Measurements from ENCODE around the gene USF1.
"Not testable (repeated sequence)": the region's sequence is repeated elsewhere in the genome, so short reads cannot be mapped to it uniquely, and the experiment has no call there.

Gene USF1

DNA sequence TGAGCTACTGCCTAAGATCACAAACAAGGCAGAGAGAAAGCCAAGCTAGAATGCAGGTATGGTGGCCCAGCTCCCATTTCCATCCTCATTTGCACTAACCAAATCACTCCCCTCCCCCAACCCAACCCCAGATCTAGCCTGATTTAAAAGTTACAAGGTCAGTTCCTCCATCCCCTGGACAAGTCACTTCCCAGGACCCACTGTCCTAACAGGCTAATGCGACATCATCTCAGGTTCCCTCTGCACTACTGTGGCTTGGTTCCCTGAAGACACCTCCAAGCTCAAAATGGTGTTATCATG is 27.2 kb downstream of the USF1 start:
- DNase-seq, result no peak

DNA sequence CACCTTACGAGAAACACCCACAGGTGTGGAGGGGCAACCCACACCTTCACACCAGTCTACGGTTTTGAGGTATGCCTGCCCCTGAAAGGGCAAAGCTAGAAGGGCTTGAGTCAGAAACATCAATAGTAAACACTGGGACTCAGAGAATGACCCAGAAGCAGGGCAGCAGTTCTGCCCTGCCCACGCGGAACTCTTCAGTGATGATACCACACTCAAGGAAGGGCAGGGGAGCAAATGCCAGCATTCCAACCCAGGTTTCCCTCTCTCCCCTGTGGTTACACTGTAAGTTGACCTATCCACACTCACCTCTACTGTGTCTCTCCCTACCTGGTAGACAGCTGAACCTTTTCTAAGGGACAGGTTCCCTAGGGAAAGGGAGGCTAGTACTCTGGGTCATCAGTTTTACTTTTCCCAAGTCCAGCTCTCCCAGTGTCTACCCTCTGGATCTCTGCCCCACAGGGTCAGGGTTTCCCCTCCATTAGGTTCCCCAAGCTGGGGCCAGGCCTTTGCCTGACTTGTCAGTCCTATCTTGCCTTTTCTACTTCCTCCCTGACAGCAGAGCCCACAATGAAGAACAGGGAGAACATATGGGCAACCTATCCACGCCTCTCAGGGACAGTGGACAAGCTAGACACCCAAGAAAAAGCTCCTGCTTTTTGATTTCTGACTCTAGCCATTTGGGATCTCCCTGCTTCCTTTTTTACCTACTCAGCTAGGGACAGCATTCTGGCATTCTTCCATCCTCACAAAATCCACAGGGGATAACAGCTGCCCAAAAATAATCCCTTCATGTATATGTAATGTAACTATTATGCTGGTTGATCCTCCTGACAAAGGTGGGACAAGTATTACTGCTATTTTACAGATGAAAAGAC is 27.8 kb downstream of the USF1 start:
- no peak for DNase-seq

DNA sequence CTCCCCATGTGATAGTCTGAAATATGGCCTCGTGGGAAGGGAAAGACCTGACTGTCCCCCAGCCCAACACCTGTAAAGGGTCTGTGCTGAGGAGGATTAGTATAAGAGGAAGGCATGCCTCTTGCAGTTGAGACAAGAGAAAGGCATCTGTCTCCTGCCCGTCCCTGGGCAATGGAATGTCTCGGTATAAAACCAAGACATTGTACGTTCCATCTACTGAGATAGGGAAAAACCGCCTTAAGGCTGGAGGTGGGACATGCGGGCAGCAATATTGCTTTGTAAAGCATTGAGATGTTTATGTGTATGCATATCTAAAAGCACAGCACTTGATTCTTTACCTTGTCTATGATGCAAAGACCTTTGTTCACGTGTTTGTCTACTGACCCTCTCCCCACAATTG is 28.6 kb downstream of the USF1 start:
- DNase-seq, result not testable (repeated sequence)

DNA sequence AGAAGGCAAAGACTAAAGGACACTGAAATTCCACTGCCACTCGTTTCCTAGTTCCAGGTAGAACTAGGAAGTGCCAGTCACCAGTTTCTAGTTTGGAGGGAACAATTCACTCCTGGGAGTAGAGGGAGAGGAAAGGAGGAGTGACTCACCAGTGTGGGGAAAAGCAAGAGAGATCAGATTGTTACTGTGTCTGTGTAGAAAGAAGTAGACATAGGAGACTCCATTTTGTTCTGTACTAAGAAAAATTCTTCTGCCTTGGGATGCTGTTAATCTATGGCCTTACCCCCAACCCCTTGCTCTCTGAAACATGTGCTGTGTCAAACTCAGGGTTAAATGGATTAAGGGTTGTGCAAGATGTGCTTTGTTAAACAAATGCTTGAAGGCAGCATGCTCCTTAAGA is 29.1 kb downstream of the USF1 start:
- not testable (repeated sequence) for DNase-seq

DNA sequence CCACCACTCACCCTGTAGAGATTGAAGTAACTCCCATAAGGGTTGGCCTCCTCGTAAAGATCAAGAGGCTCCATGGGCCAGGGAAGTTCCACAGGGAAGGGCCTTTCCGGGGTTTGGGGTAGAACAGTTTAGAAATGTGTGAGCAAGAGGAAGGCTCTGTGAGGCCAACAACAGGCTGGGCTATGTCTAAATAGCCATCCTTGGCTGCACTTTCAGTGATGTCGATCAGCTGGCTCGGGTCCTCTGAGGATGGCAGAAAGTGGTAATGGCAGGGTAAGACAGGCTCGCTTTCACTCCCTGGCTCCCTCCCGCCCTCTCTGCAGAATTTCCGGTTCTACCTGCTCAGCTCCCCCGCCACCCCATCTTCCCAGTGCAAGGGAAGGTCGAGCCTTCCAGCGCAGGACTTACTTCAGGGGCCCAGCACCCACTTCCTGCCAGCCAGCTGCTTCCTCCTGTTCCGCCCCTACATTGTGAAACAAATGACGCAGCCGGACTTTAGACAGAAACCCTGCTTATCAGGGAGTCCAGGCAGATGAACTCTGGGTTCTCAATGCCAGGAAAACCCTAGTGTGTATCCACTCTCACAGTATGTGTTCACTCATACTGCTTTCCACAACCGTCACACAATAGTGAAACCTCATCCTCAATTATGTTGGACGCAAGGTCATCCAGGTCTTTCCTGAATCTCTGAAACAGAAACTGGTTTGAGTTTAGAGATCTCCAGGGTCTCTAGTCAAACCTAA is 32.1 kb downstream of the USF1 start:
- no peak for DNase-seq

DNA sequence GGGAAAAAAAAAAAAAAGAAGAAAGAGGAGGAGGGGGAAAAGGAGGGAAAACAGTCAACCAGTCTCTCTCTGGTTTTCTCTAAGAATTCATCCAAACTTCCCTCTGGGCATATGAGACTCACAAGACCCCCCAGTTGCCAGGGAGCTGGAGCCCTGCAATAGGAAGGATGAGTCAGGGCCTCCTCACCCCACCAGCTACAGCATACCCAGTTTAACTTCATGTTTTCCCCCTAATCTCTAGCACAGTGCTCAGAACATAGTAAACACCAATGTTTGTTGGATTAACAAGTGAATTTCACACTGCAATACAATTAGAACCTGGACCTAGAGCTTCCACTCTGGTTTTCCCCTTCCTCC is 32.7 kb downstream of the USF1 start:
- DNase-seq, result no peak

DNA sequence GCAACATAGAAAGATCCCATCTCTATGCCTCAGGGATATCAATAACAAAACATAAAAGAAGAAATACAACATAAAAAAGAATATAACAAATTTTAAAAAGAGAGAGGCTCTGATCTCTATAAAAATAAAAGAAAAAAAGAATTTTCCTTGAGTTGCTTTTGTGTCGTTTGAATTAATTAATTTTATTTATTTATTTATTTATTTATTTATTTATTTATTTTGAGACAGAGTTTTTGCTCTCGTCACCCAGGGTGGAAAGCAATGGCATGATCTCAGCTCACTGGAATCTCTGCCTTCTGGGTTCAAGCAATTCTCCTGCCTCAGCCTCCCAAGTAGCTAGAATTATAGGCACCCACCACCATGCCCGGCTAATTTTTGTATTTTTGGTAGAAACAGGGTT is 33.4 kb downstream of the USF1 start:
- no peak for DNase-seq

DNA sequence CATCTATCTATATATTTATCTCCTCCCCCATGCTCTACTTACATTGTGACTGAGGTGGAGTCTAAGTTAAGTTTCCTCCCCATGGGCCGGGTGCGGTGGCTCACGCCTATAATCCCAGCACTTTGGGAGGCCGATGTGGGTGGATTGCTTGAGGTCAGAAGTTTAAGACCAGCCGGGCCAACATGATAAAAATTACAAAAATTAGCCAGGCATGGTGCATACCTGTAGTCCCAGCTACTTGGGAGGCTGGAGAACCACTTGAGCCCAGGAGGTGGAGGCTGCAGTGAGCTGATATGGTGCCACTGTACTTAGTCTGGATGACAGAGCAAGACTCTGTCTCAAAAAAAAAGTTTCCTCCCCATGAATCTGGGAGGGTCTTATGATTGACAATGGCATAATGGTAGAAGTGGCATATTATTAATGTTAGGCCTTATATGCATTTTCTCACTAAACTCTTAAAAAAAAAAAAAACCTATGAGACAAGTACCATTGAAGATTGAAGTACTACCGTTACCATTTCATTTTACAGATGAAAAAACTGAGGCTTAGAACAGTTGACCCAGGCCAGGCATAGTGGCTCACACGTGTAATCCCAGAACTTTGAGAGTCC is 36.1 kb downstream of the USF1 start:
- DNase-seq, result no peak

DNA sequence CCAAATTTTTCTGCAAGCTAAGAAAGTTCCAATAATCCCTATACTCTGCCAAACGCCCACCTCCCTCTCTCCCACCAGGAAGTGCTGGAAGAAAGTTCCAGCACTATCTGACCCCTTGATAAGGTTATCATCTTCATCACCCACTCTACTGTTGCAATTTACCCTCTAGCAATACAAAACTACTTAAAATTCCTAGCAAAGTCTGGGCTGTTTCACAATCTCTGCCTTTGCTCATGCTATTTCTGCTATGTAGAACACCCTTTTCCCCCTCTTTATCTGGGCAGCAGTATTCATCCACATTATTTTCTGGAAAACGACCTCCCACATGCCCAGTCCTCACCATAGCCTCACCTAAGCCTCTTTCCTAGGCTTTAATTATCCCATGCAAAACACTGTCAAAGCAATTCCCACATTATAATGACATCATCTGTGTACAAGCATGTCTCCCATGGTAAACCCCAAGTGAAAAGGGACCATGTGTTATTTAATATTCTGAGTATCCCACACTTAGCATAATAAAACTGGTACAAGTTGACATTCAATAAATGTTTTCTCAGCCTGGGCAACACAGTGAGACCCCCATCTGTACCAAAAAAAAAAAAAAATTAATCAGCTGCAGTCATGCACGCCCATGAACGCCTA is 36.8 kb downstream of the USF1 start:
- DNase-seq, result no peak

DNA sequence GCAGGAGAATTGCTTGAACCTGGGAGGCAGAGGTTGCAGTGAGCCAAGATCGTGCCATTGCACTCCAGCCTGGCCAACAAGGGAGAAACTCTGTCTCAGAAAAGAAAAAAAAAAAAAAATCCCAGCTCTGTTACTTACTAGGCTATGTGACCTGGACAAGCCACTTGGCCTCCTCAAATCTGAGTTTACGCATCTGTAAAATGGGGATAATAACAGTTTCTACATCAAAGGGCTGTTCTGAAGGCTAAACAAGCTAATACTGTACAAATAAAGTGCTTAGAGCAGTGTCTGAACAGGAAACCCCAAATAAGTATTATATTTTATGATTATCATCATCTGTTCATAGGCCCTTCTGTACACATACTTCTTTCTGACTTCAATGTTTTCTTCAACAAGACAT is 38.4 kb downstream of the USF1 start:
- no peak for DNase-seq

DNA sequence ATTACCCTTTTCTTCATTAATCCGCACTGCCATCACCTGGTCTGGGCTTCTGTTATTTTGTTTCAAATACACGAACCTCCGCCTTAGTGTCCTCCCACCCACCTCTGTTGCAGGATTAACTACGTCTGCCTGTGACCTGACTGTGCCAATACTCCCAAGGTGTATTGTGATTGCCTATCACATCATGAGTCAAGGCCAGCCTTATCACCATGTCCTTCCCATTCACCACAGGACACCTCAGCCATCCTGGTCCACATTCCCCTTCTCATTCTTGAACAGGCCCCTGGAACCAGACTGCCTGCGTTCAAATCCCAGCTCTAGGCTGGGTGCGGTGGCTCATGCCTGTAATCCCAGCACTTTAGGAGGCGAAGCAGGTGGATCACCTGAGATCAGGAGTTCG is 39.2 kb downstream of the USF1 start:
- no peak for DNase-seq

DNA sequence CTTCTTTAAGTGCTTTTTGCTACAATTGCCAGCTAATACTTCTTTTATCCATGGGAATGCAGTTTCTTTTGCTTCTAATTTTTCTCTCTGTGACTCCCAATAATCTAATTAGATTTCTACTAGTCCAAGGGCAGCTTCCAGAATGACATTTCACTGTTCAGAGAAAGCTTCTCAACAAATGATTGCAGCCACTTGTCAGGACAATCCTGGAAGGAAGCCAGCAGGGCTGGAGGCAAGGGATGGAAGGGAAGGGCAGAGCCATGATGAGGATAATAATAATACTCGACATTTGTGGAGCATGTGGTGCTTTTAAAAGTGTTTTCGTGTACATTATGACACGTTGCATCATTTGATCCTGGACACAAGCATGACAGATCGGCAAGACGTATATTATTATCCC is 44.3 kb downstream of the USF1 start:
- peak; percentile 16 to 77 (median 56) for DNase-seq

DNA sequence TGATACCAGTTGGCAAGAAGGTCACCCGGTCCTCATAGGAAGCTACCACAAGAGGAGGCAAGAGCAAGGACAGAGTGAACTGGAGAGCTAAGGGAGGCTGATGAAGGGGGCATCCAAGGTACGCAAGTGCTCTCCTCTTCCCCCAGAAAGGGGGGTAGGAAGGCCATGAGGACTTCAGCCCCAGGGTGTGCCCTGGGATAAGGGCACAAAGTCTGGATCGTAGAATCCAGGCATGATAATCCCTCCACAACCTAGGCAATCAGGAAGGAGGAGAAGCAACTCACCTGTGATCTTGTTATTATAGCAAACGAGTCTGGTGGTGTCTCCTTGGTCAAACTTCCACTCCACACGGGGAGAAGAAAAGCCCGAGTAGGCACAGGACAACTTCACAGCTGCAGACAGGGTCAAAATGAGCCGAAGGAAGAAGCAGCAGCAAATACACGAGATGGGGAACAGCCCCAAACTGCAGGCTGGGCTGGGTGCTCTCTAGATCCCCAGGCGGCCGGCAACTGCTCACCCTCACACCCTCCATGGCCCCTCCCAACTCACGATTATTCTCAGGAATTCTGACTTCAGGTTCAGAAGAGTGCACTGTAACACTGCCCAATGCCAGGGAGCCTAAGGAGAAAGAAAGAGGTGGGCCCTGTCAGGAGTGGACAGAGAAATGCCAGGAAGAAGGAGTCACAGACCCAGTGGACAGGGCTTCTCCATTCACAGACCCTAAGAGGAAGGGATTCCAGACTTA is 44.9 kb downstream of the USF1 start:
- DNase-seq, result no peak

DNA sequence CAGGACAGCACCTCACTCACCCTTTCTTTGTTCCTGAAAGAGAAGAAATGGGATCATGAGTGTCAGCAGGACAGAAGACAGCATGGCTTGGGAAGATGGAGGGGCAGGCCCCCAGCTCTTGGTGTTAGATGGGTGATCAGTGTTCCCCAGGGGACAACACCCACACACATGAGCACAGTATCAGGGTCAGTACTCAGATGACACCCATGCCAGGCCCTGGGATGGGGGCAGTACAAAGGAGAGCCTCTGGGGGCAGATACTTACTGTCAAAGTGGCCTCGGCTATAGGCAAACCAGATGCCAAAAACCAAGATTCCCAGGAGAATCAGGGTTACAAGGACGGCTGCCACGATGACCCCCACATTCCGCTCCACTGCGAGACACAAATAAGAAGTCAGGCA is 46.4 kb downstream of the USF1 start:
- DNase-seq, result no peak

DNA sequence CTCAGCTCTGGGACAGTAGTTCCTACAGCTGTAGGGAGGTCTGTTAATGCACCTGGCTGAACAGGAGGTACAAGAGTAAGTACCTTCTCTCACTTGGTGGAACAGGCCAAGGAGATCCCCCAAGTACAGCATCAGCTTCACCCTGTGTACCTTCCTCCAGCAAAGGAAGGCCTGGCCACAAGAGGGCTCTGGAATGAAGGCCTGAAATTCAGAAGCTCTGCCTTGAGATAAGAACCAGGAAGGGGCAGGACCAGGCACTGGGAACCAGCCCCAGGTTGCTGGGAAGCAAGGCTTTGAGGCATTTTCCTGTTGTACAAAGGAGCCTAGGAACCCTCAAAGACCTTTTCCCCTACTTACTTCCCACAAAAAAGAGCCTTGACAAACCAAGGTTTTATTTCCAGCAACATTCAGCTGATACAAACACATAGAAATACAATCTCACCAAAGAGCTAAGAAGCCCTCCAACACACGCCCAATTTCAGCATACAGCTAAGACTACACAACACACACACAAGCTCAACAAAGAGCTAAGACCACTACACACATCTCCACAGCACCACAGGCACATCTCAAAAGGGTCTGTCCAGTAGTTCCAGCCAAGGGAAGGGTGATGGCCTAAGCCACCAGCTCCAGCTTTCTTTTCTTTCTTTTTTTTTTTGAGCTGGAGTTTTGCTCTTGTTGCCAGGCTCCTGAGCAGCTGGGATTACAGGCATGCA is 48.3 kb downstream of the USF1 start:
- peak in 1 of 3 experiments; percentile 43 for DNase-seq

DNA sequence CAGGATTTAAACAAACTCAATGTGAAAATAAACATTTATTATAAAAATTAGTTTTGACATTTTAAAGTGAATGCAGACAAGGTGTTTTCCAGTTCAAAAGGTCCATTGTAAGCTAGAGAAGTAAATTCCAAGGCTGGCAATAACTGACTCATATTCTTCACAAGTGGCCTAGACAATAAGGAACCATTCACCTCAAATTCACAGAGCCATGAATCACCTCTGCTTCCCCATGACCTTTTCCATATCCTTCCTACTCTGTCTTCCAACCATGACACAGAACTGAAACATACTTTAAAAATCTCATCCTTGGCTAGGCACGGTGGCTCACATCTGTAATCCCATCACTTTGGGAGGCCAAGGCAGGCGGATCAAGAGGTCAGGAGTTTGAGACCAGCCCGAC is 49.6 kb downstream of the USF1 start:
- DNase-seq, result no peak

DNA sequence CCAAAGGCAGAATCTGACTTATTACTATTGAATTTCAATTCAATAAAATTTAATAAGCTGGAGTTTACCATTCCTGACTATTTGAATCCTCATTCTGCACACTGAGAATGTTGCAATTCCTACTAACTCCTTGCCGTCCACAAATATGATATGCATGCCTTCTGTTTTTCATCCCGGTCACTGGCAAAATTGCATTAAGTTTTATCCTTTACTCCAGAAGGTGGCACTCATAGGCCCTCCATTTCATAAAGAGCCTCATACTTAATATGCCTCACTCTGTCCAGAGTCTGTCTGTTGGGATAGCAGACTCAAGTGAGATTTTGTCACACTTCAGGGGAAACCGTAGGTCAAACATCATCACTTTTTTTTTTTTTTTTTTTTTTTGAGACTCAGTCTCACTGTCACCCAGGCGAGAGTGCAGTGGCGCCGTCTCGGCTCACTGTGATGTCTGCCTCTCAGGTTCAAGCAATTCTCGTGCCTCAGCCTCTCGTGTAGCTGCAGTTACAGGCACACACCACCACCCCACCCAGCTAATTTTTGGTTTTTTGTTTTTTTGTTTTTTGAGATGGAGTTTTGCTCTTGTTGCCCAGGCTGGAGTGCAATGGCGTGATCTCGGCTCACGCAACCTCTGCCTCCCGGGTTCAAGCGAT is 52.1 kb downstream of the USF1 start:
- DNase-seq, result peak; percentile 17 to 43 (median 42)

DNA sequence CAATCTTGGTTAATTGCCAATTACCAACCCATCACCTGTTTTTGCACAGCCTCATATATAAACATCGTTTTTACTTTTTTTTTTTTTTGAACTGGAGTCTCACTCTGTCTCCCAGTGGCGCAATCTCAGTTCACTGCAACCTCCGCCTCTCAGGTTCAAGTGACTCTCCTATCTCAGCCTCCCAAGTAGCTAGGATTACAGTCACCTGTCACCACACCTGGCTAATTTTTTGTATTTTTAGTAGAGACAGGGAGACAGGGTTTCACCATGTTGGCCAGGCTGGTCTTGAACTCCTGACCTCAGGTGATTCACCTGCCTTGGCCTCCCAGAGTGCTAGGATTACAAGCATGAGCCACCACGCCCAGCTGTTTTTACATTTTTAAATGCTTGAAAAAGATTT is 53.7 kb downstream of the USF1 start:
- DNase-seq, result not testable (repeated sequence)
